Measurements from ENCODE around the gene C4orf50.

C4orf50 gene

DNA sequence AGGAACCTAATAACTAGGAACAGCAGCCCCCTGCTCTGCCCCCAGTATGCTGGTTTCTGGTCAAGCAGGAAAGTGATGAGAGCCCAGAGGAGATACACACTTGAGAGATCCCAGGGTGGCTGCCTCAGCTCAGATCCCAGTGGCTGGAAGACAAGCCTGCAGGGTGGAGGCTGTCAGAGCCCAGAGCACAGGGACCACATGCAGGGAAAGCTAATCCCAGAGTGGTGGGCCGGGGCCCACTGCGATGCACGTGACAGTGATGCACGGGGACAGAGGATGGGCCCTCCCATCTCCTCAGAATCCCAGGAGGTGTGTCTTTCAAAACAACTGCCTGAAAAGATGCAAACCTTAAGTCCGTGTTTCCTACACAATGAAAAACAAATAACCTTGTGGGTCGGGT is 96.2 kb downstream of the C4orf50 start:
- H3K4me3 ChIP-seq (ENCODE audit: low read depth, low read length): no peak overlapping the region
- TF ChIP-seq, protein P1, sequence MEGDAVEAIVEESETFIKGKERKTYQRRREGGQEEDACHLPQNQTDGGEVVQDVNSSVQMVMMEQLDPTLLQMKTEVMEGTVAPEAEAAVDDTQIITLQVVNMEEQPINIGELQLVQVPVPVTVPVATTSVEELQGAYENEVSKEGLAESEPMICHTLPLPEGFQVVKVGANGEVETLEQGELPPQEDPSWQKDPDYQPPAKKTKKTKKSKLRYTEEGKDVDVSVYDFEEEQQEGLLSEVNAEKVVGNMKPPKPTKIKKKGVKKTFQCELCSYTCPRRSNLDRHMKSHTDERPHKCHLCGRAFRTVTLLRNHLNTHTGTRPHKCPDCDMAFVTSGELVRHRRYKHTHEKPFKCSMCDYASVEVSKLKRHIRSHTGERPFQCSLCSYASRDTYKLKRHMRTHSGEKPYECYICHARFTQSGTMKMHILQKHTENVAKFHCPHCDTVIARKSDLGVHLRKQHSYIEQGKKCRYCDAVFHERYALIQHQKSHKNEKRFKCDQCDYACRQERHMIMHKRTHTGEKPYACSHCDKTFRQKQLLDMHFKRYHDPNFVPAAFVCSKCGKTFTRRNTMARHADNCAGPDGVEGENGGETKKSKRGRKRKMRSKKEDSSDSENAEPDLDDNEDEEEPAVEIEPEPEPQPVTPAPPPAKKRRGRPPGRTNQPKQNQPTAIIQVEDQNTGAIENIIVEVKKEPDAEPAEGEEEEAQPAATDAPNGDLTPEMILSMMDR (IDR thresholded peaks at IDR 0.05; ENCODE audit: low read depth, low read length): no peak

DNA sequence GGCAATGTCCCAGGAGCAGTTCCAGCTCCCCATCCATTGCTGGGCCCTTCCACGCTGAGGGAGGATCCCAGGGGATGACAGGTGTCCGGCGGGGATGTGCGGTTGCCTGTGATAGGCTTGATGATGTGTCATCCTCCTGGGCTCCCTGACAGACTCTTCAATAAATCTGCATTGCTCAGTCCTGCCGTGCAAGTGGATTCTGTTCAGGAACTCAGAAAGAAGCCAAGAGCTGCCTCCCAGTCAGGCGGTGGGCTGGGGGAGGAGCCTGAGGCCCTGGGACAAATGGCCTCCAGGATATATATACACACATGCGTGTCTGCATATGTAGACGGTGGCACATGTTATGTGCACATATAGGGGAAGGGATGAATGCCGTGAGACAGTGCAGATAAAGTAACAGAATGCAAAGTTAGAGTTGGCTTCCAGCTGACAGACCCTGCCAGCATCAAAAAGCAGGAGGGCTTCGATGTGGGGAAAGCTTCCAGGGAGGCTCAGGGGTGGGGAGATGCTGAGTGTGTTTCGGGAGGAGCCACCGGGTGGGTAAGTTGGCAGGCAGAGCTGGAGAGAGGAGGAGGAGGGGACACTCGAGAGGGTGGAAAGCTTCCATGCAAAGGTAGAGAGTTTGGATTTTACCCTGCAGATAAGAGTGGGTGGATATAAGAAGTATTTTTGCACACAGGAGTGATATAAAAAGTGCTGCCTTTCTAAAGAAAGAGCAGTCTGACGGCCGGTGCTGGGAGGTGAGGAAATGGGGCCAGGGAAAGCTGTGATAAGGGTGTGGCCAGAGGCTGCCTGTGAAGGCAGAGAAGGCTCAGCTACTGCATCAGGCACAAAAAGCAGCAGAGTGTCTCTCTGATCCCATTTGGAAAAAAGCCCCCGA is 96.9 kb downstream of the C4orf50 start:
- no peak overlapping the region for H3K4me3 ChIP-seq (ENCODE audit: low read depth, low read length)
- TF ChIP-seq, protein P1 (IDR thresholded peaks at IDR 0.05; ENCODE audit: low read depth, low read length): no peak

DNA sequence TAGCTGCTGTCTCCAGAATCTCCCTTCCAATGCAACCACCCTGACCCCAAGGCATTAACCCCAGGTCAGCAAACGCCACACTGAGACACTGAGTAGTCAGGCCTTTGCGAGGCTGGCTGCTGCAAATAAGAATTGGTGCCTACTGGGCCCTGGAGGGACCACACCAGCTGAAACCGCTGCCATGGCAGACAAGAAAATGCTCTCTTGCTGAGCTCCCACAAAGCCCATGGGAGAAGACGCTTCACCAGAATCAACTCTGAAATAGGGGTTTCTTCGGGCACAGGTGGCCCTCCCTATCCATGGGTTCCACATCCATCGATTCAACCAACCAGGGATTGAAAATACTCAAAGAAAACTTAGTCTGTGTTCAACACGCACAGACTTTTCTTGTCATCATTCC is 98.7 kb downstream of the C4orf50 start:
- TF ChIP-seq, protein P1 (IDR thresholded peaks at IDR 0.05; ENCODE audit: low read depth, low read length): no peak
- H3K4me3 ChIP-seq (ENCODE audit: low read depth, low read length): no peak overlapping the region

DNA sequence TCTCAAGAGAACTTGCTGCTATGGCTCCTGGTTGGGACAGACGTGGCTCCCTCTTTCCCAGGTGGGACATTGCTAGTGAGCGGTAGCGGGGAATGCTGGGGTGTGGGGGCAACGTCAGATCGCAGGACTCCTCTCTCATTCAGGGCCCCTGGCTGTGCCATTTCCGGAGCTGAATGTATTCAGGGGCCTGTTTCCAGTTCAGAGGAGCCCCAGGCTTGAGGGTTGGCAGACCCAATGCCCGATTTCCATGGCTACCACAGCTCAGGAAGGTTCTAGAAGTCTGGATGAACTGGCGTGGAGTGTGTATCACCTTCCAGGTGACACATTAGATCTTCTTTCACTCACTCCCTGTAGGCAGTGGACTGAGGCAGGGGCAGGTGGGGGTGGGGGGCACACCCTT is 99.2 kb downstream of the C4orf50 start:
- H3K4me3 ChIP-seq (ENCODE audit: low read depth, low read length): no peak overlapping the region
- TF ChIP-seq, protein P1 (IDR thresholded peaks at IDR 0.05; ENCODE audit: low read depth, low read length): no peak

DNA sequence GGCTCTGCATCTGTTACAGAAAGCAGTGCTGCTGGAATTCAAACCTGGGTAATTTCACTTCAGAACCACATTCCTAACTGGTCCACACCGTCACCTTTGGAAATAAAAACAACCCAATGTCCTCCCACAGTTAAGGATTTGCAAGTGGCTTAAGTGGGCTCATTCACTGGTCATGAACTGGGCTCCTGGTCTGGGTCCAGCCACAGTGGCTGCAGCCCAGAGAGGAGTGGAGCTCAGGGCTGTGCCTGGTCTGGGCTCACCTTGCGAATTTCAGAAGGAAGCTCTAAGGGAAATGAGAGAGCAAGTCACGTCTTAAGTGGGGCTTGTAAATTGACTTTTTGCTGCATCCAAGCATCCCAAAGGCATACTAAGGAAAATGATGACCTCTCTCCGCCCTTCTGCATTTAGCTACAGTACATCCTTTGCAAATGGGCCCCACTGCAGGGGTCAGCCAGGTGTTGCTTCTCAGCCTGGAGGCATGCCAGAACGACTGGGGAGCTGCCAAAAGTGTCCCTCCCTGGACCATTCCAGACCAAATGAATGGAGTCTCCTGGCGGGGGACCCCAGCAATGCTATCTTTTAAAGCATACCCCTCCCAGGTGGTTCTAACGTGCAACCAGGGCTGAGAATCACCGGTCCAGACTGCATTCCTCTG is 99.8 kb downstream of the C4orf50 start:
- TF ChIP-seq, protein P1 (IDR thresholded peaks at IDR 0.05; ENCODE audit: low read depth, low read length): no peak
- H3K4me3 ChIP-seq (ENCODE audit: low read depth, low read length): no peak overlapping the region

DNA sequence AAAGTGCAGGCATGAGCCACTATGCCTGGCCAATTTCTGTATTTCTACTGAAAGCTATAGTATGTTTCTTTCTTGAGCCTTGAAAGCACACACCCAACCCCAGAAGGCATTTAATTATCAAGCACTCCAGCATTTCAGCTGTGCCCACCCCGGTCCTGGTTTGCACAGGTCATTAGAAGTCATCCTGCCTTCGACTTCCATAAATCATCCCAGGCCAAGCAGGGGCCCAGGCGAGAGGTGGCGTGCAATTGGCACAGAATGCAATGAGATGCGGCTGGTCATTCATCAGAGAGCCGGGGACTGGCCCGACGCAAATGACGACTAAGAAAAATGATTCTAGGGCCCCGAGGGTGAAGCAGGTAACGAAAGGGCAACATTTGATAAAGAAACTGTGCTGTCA is 100.6 kb downstream of the C4orf50 start:
- no peak overlapping the region for H3K4me3 ChIP-seq (ENCODE audit: low read depth, low read length)
- TF ChIP-seq, protein P1 (IDR thresholded peaks at IDR 0.05; ENCODE audit: low read depth, low read length): no peak

DNA sequence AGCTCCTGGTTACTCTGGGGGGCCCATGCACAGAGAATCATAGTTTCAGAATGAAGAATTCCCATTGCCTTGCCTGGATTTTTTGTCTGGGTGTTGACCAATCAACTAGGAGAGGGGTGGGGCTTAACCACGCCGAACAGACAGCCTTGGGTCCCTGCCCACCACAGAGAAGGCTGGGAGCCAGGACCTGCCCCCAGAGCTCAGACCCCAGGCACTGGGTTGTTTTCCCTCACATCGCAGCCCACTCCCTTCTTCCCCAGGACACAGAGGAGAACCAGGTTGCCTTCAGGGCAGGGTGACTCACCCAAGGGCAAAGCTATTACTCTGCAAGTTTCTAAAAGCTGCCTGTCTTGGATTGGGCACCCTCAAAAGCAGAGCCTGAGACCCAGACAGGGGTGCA is 102.0 kb downstream of the C4orf50 start:
- TF ChIP-seq, protein P1 (IDR thresholded peaks at IDR 0.05; ENCODE audit: low read depth, low read length): no peak
- H3K4me3 ChIP-seq (ENCODE audit: low read depth, low read length): no peak overlapping the region

Data from WI38 (cell line).